Thyroid gland (tissue), 4 donors: Measurements from ENCODE around the gene HEBP1. TPM values are rescaled to one million over a fixed set of nuclear protein-coding genes. Genes with fewer than 3 reads are reported as not detected.
A peak's percentile ranks its signal among the peaks of the same experiment; 100 is the strongest.

Source experiments
- DNase-seq, 2 donors: peaks; one replicate each; pipeline ENCODE4 v3.0.0-alpha.2; 2019
- H3K27ac ChIP-seq, 3 donors: fragments of 200-600 bp; sonication (generic); 1 replicate in 2 of 3; 2 replicates in 1 of 3; pipeline ENCODE4 v1.5.1; 2016 to 2019; ENCODE audit warnings: mild to moderate bottlenecking in 1 of 3, moderate library complexity in 1 of 3
- H3K27me3 ChIP-seq: fragments of 200-600 bp; sonication (generic); one replicate; pipeline ENCODE4 v1.5.1; 2019
- H3K36me3 ChIP-seq, 2 donors: fragments of 200-600 bp; sonication (generic); one replicate each; pipeline ENCODE4 v1.5.1; 2016 to 2019
- H3K4me1 ChIP-seq, 2 donors: fragments of 200-600 bp; sonication (generic); one replicate each; pipeline ENCODE4 v1.5.1; 2017 to 2019
- H3K4me3 ChIP-seq, 3 donors: fragments of 200-600 bp; sonication (generic); replicated peaks in 1 of 3; 1 replicate in 2 of 3; 2 replicates in 1 of 3; pipeline ENCODE4 v1.5.1; 2016; ENCODE audit warnings: mild to moderate bottlenecking in 1 of 3
- H3K9me3 ChIP-seq: fragments of 200-600 bp; sonication (generic); one replicate; pipeline ENCODE4 v1.5.1; 2017
- CTCF ChIP-seq, 6 experiments: fragments of 200-600 bp in 3 of 6; fragments of 450-650 bp in 3 of 6; sonication (generic) in 3 of 6; IDR thresholded peaks; one replicate each; pipeline ENCODE4 v1.5.1; 2016 to 2019; ENCODE audit warnings: antibody characterized with exemption in 6 of 6, mild to moderate bottlenecking in 2 of 6, inconsistent platforms in 1 of 6, moderate library complexity in 1 of 6
- POLR2A ChIP-seq, 2 donors: fragments of 450-650 bp; IDR thresholded peaks; one replicate each; pipeline ENCODE4 v1.6.1; 2017; ENCODE audit warnings: antibody characterized with exemption in 2 of 2, mild to moderate bottlenecking in 2 of 2, moderate library complexity in 1 of 2
- WGBS, 2 donors: methylation state at CpG; one replicate each; pipeline ENCODE4 v1.1.5; 2017; 5-methylcytosine and 5-hydroxymethylcytosine counted together
- intact Hi-C: fragments of 100-400 bp; cut with DNase I; formaldehyde crosslinking; loops from one replicate; pipeline ENCODE4 v1.15.1; 2023
- total RNA-seq, 4 donors: library from RNA; depleted of rRNA; stranded (reverse); fragments of >200 nt; gene quantifications; one replicate each; pipeline ENCODE4 v1.2.3, GENCODE V29; 2016

The HEBP1 gene
- total RNA-seq, 4 donors from 2014 or later: 80.4 to 125 (median 91.3) TPM

GRCh38 chr12:12933742-12934141, 66.3 kb downstream of the HEBP1 start:
- intact Hi-C loops: no loop called here
- H3K27ac ChIP-seq: no peak overlapping the region
- H3K4me3 ChIP-seq: no peak overlapping the region
- H3K36me3 ChIP-seq: no peaks in the 10 kb centered on the region
- TF ChIP-seq POLR2A (IDR thresholded peaks at IDR 0.05) (no peak), CTCF (IDR thresholded peaks at IDR 0.05) (no peak)
- H3K27me3 ChIP-seq: no peaks in the 10 kb centered on the region
- WGBS, 2 donors: 98% methylated on average over 4 of the region's 4 CpGs
- DNase-seq: no peak
- H3K9me3 ChIP-seq: no peaks in the 10 kb centered on the region
- no peaks in the 10 kb centered on the region for H3K4me1 ChIP-seq

- H3K4me1 ChIP-seq: no peaks in the 10 kb centered on the region
- H3K27me3 ChIP-seq: no peaks in the 10 kb centered on the region
- intact Hi-C loops: no loop called here
- TF ChIP-seq POLR2A (IDR thresholded peaks at IDR 0.05) (no peak), CTCF (IDR thresholded peaks at IDR 0.05) (no peak)
- H3K4me3 ChIP-seq: no peak overlapping the region
- no peaks in the 10 kb centered on the region for H3K36me3 ChIP-seq
- no peak overlapping the region for H3K27ac ChIP-seq
- DNase-seq: no peak
- WGBS, 2 donors: 78 to 91% methylated on average over 2 of the region's 2 CpGs
- H3K9me3 ChIP-seq: no peaks in the 10 kb centered on the region
Observed at GRCh38 chr12:12930633-12931219, 69.3 kb downstream of the HEBP1 start.

DNA sequence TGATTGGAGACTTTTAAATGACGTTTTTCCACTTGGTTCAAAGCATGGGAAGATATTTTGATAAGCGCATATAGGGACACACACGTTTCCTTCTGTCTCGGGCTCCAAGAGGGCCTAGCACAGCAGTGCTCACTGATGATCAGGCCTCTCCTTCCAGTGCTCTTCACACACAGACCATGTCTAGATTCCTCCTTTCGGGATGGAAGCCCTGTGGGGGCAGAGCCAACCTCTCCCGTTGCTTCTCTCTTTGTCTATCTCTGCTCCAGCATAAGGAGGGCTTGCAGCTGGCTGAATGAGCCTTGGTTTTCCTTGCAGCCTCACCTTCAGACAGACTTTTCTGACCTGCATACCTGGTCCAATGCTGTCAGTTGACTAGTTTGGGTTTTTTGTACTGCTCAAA, 70.4 kb downstream of the HEBP1 start:
- WGBS, 2 donors: 93 to 97% methylated on average over 6 of the region's 6 CpGs
- no peaks in the 10 kb centered on the region for H3K9me3 ChIP-seq
- H3K36me3 ChIP-seq: no peaks in the 10 kb centered on the region
- no peaks in the 10 kb centered on the region for H3K27me3 ChIP-seq
- no peak for TF ChIP-seq POLR2A (IDR thresholded peaks at IDR 0.05)
- TF ChIP-seq CTCF (IDR thresholded peaks at IDR 0.05): no peak
- intact Hi-C loops: no loop called here
- DNase-seq: no peak
- no peak overlapping the region for H3K4me3 ChIP-seq
- no peak overlapping the region for H3K27ac ChIP-seq
- H3K4me1 ChIP-seq: no peaks in the 10 kb centered on the region

- no peaks in the 10 kb centered on the region for H3K4me1 ChIP-seq
- TF ChIP-seq CTCF (IDR thresholded peaks at IDR 0.05): no peak
- peak in 1 of 2 donors; percentile 21 for TF ChIP-seq POLR2A (IDR thresholded peaks at IDR 0.05)
- peak; percentile 85 to 92 for DNase-seq
- intact Hi-C loops: no loop called here
- no peaks in the 10 kb centered on the region for H3K36me3 ChIP-seq
- 26 to 53% methylated on average over 23 to 24 of the region's 27 CpGs for WGBS, 2 donors
- H3K9me3 ChIP-seq: no peaks in the 10 kb centered on the region
- peak overlapping the region; percentile 65 to 71 (median 66) for H3K27ac ChIP-seq
- no peaks in the 10 kb centered on the region for H3K27me3 ChIP-seq
- peak overlapping the region in 2 of 3 donors; percentile 15 to 34 for H3K4me3 ChIP-seq
Observed at GRCh38 chr12:12927211-12928079, 72.6 kb downstream of the HEBP1 start.

DNA sequence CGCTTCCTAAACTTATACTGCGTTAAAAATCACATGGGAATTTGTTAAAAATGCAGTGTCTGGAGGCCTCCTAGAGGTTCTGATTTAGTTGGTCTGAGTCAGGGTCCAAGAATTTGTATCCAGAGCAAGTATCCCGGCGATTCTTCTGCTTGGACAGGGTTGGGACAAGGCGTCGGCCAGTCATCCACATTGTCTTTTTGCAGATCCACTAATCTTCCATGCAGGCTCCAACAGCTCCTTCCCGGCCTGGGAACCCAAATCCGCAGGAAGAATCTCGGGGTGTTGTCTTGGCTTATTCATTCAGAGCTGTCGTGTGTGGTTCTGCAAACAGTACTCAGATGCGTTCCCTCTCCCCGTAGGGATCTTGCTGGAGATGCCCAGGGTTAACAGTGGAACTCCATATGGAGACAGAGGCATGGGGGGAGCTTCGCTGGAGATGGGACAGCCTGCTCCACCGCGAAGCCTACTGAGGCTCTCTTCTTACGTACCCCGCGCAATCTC, 73.4 kb downstream of the HEBP1 start:
- Histone ChIP-seq H3K9me3 (no peaks in the 10 kb centered on the region), H3K36me3 (no peaks in the 10 kb centered on the region), H3K4me3 (no peak overlapping the region), H3K27me3 (no peaks in the 10 kb centered on the region), H3K27ac (peak overlapping the region; percentile 65 to 71 (median 66)), H3K4me1 (peaks cover 0 to under 1% of the 10 kb centered on the region in 2 donors)
- no peak for DNase-seq
- TF ChIP-seq CTCF (IDR thresholded peaks at IDR 0.05): no peak
- TF ChIP-seq POLR2A (IDR thresholded peaks at IDR 0.05): no peak
- 82 to 89% methylated on average over 18 of the region's 18 CpGs for WGBS, 2 donors
- intact Hi-C loops: no loop called here
